ENCODE measurements around the gene DHX34. TPM values are rescaled to one million over a fixed set of nuclear protein-coding genes. Genes with fewer than 3 reads are reported as not detected.

The DHX34 gene
- total RNA-seq, 1 donor = 12.7 TPM

DNA sequence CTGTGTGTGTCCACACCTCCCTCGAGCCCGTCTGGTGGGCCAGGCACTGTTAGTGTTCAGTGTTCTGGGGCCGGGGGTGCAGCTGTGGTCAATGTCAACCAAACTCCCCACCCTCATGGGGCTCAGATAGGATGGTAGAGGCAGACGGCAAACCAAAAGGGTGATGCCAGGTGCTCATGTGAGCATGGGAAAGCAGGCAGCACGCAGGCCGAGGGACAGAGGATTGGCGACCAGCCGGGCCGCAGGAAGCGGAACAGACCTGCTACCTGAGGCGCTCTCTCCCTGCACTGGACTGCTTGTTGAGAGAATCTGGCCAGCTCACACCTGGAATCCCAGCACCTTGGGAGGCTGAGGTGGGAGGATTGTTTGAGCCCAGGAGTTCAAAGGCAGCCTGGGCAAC is 29.1 kb downstream of the DHX34 start:
- no peak overlapping the region for H3K27ac ChIP-seq (ENCODE audit: low read depth, low read length)
- H3K4me3 ChIP-seq (ENCODE audit: insufficient read depth, low read length) = no peak overlapping the region
- H3K27me3 ChIP-seq (ENCODE audit: insufficient read depth, low read length) = no peaks in the 10 kb centered on the region
- DNase-seq (ENCODE audit: insufficient read length, low spot score, missing footprints) = peak; percentile 66
- peaks cover 60% of the 10 kb centered on the region for H3K36me3 ChIP-seq (ENCODE audit: insufficient read depth, low read length)
- no peaks in the 10 kb centered on the region for H3K9me3 ChIP-seq (ENCODE audit: low read depth, low read length)
- no peak overlapping the region for H2AFZ ChIP-seq (ENCODE audit: low read length)
- peaks cover under 1% of the 10 kb centered on the region for H3K4me1 ChIP-seq (ENCODE audit: insufficient read depth, low read length)
- H4K20me1 ChIP-seq (ENCODE audit: insufficient read depth, low read length) = no peaks in the 10 kb centered on the region
- no peak for TF ChIP-seq CTCF (IDR thresholded peaks at IDR 0.05; ENCODE audit: extremely low read depth, low read depth, low read length)
- H3K4me2 ChIP-seq (ENCODE audit: insufficient read depth, low read length) = no peak overlapping the region
- no peaks in the 10 kb centered on the region for H3K79me2 ChIP-seq (ENCODE audit: insufficient read depth, low read length)

DNA sequence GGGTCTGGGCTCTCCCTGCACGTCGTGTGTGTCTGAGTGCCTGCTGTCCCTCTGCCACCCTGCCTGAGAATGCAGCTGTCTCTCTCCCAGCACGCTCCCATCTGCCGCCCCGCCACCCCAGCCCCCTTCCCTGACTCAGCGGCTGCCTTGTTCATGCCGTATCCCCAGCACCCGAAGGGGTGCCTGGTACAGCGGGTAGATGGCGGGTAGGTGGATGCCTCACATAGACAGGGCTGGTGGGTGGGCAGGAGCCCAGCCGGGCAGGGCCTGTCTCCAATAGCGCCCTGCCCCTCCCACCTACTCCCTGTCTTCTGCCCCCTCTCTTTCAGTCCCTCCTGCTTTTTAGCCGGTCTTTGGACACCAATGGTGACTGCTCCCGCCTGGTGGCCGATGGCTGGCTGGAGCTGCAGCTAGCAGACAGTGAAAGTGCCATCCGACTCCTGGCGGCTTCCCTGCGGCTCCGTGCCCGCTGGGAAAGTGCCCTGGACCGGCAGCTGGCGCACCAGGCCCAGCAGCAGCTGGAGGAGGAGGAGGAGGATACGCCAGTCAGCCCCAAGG is 30.3 kb downstream of the DHX34 start:
- Histone ChIP-seq H3K27me3 (ENCODE audit: insufficient read depth, low read length) (no peaks in the 10 kb centered on the region), H3K4me3 (ENCODE audit: insufficient read depth, low read length) (no peak overlapping the region), H3K27ac (ENCODE audit: low read depth, low read length) (no peak overlapping the region), H3K36me3 (ENCODE audit: insufficient read depth, low read length) (peaks cover 57% of the 10 kb centered on the region), H3K4me2 (ENCODE audit: insufficient read depth, low read length) (no peak overlapping the region), H3K4me1 (ENCODE audit: insufficient read depth, low read length) (peaks cover 6% of the 10 kb centered on the region), H3K79me2 (ENCODE audit: insufficient read depth, low read length) (no peaks in the 10 kb centered on the region), H4K20me1 (ENCODE audit: insufficient read depth, low read length) (no peaks in the 10 kb centered on the region), H3K9me3 (ENCODE audit: low read depth, low read length) (no peaks in the 10 kb centered on the region), H2AFZ (ENCODE audit: low read length) (no peak overlapping the region)
- peak; percentile 62 for DNase-seq (ENCODE audit: insufficient read length, low spot score, missing footprints)
- TF ChIP-seq CTCF (IDR thresholded peaks at IDR 0.05; ENCODE audit: extremely low read depth, low read depth, low read length) = no peak

GRCh38 chr19:47380559-47380958 is 31.4 kb downstream of the DHX34 start:
- no peaks in the 10 kb centered on the region for H3K27me3 ChIP-seq (ENCODE audit: insufficient read depth, low read length)
- no peak overlapping the region for H3K4me2 ChIP-seq (ENCODE audit: insufficient read depth, low read length)
- H3K4me3 ChIP-seq (ENCODE audit: insufficient read depth, low read length) = no peak overlapping the region
- no peaks in the 10 kb centered on the region for H3K9me3 ChIP-seq (ENCODE audit: low read depth, low read length)
- peaks cover 6% of the 10 kb centered on the region for H3K4me1 ChIP-seq (ENCODE audit: insufficient read depth, low read length)
- H3K79me2 ChIP-seq (ENCODE audit: insufficient read depth, low read length) = no peaks in the 10 kb centered on the region
- H3K27ac ChIP-seq (ENCODE audit: low read depth, low read length) = no peak overlapping the region
- TF ChIP-seq CTCF (IDR thresholded peaks at IDR 0.05; ENCODE audit: extremely low read depth, low read depth, low read length) = no peak
- no peaks in the 10 kb centered on the region for H4K20me1 ChIP-seq (ENCODE audit: insufficient read depth, low read length)
- peak; percentile 54 for DNase-seq (ENCODE audit: insufficient read length, low spot score, missing footprints)
- H2AFZ ChIP-seq (ENCODE audit: low read length) = no peak overlapping the region
- H3K36me3 ChIP-seq (ENCODE audit: insufficient read depth, low read length) = peaks cover 51% of the 10 kb centered on the region

DNA sequence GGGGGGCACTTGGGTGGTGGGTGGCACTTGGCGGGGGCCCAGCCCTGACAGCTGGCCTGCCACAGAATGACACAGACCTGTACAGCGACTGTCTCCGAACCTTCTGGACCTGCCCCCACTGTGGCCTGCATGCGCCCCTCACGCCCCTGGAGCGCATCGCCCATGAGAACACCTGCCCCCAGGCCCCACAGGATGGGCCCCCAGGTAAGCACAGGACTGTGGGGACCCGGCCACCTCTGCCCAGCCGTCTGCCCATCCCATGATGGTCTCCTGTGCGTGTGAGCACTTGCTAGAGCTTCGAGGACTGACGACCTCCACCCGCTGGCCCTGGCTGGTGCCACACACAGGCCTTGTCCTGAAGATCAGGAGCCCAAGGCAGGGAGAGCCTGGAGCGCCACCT is 32.0 kb downstream of the DHX34 start:
- no peaks in the 10 kb centered on the region for H3K27me3 ChIP-seq (ENCODE audit: insufficient read depth, low read length)
- no peak overlapping the region for H3K4me2 ChIP-seq (ENCODE audit: insufficient read depth, low read length)
- DNase-seq (ENCODE audit: insufficient read length, low spot score, missing footprints) = peak; percentile 71
- no peaks in the 10 kb centered on the region for H3K79me2 ChIP-seq (ENCODE audit: insufficient read depth, low read length)
- no peaks in the 10 kb centered on the region for H4K20me1 ChIP-seq (ENCODE audit: insufficient read depth, low read length)
- no peak overlapping the region for H3K4me3 ChIP-seq (ENCODE audit: insufficient read depth, low read length)
- TF ChIP-seq CTCF (IDR thresholded peaks at IDR 0.05; ENCODE audit: extremely low read depth, low read depth, low read length) = no peak
- H2AFZ ChIP-seq (ENCODE audit: low read length) = no peak overlapping the region
- H3K4me1 ChIP-seq (ENCODE audit: insufficient read depth, low read length) = peaks cover 6% of the 10 kb centered on the region
- H3K9me3 ChIP-seq (ENCODE audit: low read depth, low read length) = no peaks in the 10 kb centered on the region
- H3K36me3 ChIP-seq (ENCODE audit: insufficient read depth, low read length) = peaks cover 46% of the 10 kb centered on the region
- H3K27ac ChIP-seq (ENCODE audit: low read depth, low read length) = no peak overlapping the region
